ENCODE measurements around the gene NAP1L1.

NAP1L1 gene

GRCh38 chr12:76075448-76075847 lies 9.0 kb downstream of the NAP1L1 start:
- H3K27me3 ChIP-seq (ENCODE audit: insufficient read depth, low read length), result no peaks in the 10 kb centered on the region
- H2AFZ ChIP-seq (ENCODE audit: low read length), result no peak overlapping the region
- H4K20me1 ChIP-seq (ENCODE audit: insufficient read depth, low read length), result 0 out of 2 replicates have a peak, but pooled peaks cover 6% of the 10 kb centered on the region
- peaks cover 100% of the 10 kb centered on the region for H3K79me2 ChIP-seq (ENCODE audit: insufficient read depth, low read length)
- no peaks in the 10 kb centered on the region for H3K9me2 ChIP-seq (ENCODE audit: low read depth, low read length)
- TF ChIP-seq CTCF (IDR thresholded peaks at IDR 0.05; ENCODE audit: low read length) (no peak), EZH2 (IDR thresholded peaks at IDR 0.05; ENCODE audit: borderline replicate concordance, low read length) (no peak)
- no peak overlapping the region for H3K4me2 ChIP-seq (ENCODE audit: low read length)
- H3K9ac ChIP-seq (ENCODE audit: low read length), result no peak overlapping the region
- H3F3A ChIP-seq (ENCODE audit: insufficient read depth, low read length), result no peaks in the 10 kb centered on the region
- H3K9me3 ChIP-seq (ENCODE audit: low read length), result no peaks in the 10 kb centered on the region
- peaks cover 10% of the 10 kb centered on the region for H3K4me1 ChIP-seq (ENCODE audit: insufficient read depth, low read length, severe bottlenecking)
- H3K4me3 ChIP-seq (ENCODE audit: low read depth, low read length, poor library complexity, severe bottlenecking), result no peak overlapping the region
- H3K36me3 ChIP-seq (ENCODE audit: insufficient read depth, low read length), result peaks cover 76% of the 10 kb centered on the region
- no peak overlapping the region for H3K27ac ChIP-seq (ENCODE audit: low read depth, low read length, poor library complexity, severe bottlenecking)

- Histone ChIP-seq H3K4me2 (ENCODE audit: low read length) (no peak overlapping the region), H3K27ac (ENCODE audit: low read depth, low read length, poor library complexity, severe bottlenecking) (no peak overlapping the region), H3K9me3 (ENCODE audit: low read length) (no peaks in the 10 kb centered on the region), H3K4me1 (ENCODE audit: insufficient read depth, low read length, severe bottlenecking) (peaks cover 10% of the 10 kb centered on the region), H2AFZ (ENCODE audit: low read length) (no peak overlapping the region), H3K9me2 (ENCODE audit: low read depth, low read length) (no peaks in the 10 kb centered on the region), H3K9ac (ENCODE audit: low read length) (no peak overlapping the region), H3K27me3 (ENCODE audit: insufficient read depth, low read length) (no peaks in the 10 kb centered on the region), H3K4me3 (ENCODE audit: low read depth, low read length, poor library complexity, severe bottlenecking) (no peak overlapping the region), H3F3A (ENCODE audit: insufficient read depth, low read length) (no peaks in the 10 kb centered on the region), H3K36me3 (ENCODE audit: insufficient read depth, low read length) (peaks cover 76% of the 10 kb centered on the region), H3K79me2 (ENCODE audit: insufficient read depth, low read length) (peaks cover 99% of the 10 kb centered on the region), H4K20me1 (ENCODE audit: insufficient read depth, low read length) (0 out of 2 replicates have a peak, but pooled peaks cover 6% of the 10 kb centered on the region)
- TF ChIP-seq EZH2 (IDR thresholded peaks at IDR 0.05; ENCODE audit: borderline replicate concordance, low read length) (no peak), CTCF (IDR thresholded peaks at IDR 0.05; ENCODE audit: low read length) (no peak)
Measured at GRCh38 chr12:76074701-76075336, 9.7 kb downstream of the NAP1L1 start.

GRCh38 chr12:76073561-76073960 lies 10.9 kb downstream of the NAP1L1 start:
- Histone ChIP-seq H3K4me2 (ENCODE audit: low read length) (no peak overlapping the region), H2AFZ (ENCODE audit: low read length) (no peak overlapping the region), H3K9me2 (ENCODE audit: low read depth, low read length) (no peaks in the 10 kb centered on the region), H3K79me2 (ENCODE audit: insufficient read depth, low read length) (peaks cover 99% of the 10 kb centered on the region), H3K4me3 (ENCODE audit: low read depth, low read length, poor library complexity, severe bottlenecking) (no peak overlapping the region), H3K36me3 (ENCODE audit: insufficient read depth, low read length) (peaks cover 76% of the 10 kb centered on the region), H3F3A (ENCODE audit: insufficient read depth, low read length) (no peaks in the 10 kb centered on the region), H3K27ac (ENCODE audit: low read depth, low read length, poor library complexity, severe bottlenecking) (no peak overlapping the region), H3K9me3 (ENCODE audit: low read length) (no peaks in the 10 kb centered on the region), H3K4me1 (ENCODE audit: insufficient read depth, low read length, severe bottlenecking) (peaks cover 3% of the 10 kb centered on the region), H3K9ac (ENCODE audit: low read length) (no peak overlapping the region), H4K20me1 (ENCODE audit: insufficient read depth, low read length) (0 out of 2 replicates have a peak, but pooled peaks cover 6% of the 10 kb centered on the region), H3K27me3 (ENCODE audit: insufficient read depth, low read length) (no peaks in the 10 kb centered on the region)
- TF ChIP-seq EZH2 (IDR thresholded peaks at IDR 0.05; ENCODE audit: borderline replicate concordance, low read length), result no peak
- no peak for TF ChIP-seq CTCF (IDR thresholded peaks at IDR 0.05; ENCODE audit: low read length)

Data from OCI-LY1 (cell line).